NCI-H226 (cell line): Measurements from ENCODE around the gene FUOM.
"Not testable (repeated sequence)": the region's sequence is repeated elsewhere in the genome, so short reads cannot be mapped to it uniquely, and the experiment has no call there.

Source experiments
- DNase-seq: peaks from one replicate; pipeline ENCODE4 v3.0.0-alpha.2; 2015

The FUOM gene

GRCh38 chr10:133327651-133328357 lies 30.0 kb downstream of the FUOM start:
- no peak for DNase-seq

GRCh38 chr10:133326745-133327650 lies 30.8 kb downstream of the FUOM start:
- DNase-seq, result no peak

- no peak for DNase-seq
Observed at GRCh38 chr10:133326223-133326551, 31.6 kb downstream of the FUOM start.

- no peak for DNase-seq
Observed at GRCh38 chr10:133325440-133326222, 32.2 kb downstream of the FUOM start.

- DNase-seq, result no peak
Observed at GRCh38 chr10:133324857-133325260, 33.0 kb downstream of the FUOM start.

- peak; percentile 46 for DNase-seq
Observed at GRCh38 chr10:133324198-133324792, 33.5 kb downstream of the FUOM start.

- not testable (repeated sequence) for DNase-seq
Observed at GRCh38 chr10:133322064-133322709, 35.6 kb downstream of the FUOM start.

GRCh38 chr10:133320852-133321422 lies 36.9 kb downstream of the FUOM start:
- DNase-seq, result not testable (repeated sequence)

GRCh38 chr10:133318494-133319127 lies 39.2 kb downstream of the FUOM start:
- peak; percentile 40 for DNase-seq

- no peak for DNase-seq
Observed at GRCh38 chr10:133316732-133317131, 41.1 kb downstream of the FUOM start.

- DNase-seq, result no peak
Observed at GRCh38 chr10:133316266-133316665, 41.6 kb downstream of the FUOM start.

- DNase-seq, result no peak
Observed at GRCh38 chr10:133315847-133316246, 42.0 kb downstream of the FUOM start.

- DNase-seq, result no peak
Observed at GRCh38 chr10:133314911-133315310, 42.9 kb downstream of the FUOM start.

- DNase-seq, result no peak
Observed at GRCh38 chr10:133313192-133313591, 44.6 kb downstream of the FUOM start.

- DNase-seq, result no peak
Observed at GRCh38 chr10:133312769-133313145, 45.1 kb downstream of the FUOM start.

- no peak for DNase-seq
Observed at GRCh38 chr10:133312016-133312768, 45.6 kb downstream of the FUOM start.

GRCh38 chr10:133311570-133311969 lies 46.2 kb downstream of the FUOM start:
- no peak for DNase-seq

- DNase-seq, result no peak
Observed at GRCh38 chr10:133310789-133311188, 47.0 kb downstream of the FUOM start.

- DNase-seq, result no peak
Observed at GRCh38 chr10:133310399-133310755, 47.4 kb downstream of the FUOM start.

- DNase-seq, result no peak
Observed at GRCh38 chr10:133309720-133310398, 48.0 kb downstream of the FUOM start.
